Bone marrow (tissue), 2 donors: ENCODE results near the gene SASH1.

Source experiments
- DNase-seq, 2 donors: peaks; one replicate each; lab custom pipeline; 2025; lab: John Stamatoyannopoulos, UW

Gene SASH1

DNA sequence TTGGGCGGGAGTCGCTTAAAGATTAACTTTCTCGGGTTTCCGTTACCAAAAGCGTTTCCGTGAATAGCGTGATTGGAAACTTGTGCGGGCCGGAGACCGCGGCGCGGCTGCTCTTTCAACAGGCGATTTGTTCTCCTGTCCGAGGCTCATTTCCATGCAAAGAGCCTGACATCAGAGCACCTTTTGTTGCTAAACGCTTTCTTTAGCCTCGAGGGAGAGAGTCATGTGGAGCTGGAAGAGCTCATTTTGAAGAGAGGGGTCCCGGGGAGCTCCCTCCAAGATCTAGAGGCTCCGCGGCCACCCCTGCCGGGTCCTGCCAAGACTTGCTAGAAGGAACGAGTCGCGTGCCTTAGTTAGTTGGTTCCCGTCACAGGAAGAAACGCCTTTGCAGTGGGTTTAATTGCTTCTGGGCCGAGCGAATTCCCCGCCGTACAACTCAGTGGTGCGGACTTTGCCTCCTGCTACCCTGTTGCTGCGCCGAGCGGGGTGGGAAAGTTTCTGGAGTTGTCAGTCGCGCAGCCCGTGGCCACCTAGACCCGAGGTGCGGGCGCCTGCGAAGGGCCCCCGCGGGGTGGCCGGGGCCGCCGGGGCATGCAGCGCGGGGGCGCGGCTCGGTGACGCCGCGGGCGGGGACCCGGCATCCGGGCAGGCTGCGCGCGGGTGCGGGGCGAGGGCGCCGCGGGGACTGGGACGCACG lies at the start of gene SASH1:
Gene SASH1, plus strand, starts transcription at position 489 of the 697 bp plus-strand sequence. CDS start 230 bp downstream, outside the sequence.
- DNase-seq, result no peak

DNA sequence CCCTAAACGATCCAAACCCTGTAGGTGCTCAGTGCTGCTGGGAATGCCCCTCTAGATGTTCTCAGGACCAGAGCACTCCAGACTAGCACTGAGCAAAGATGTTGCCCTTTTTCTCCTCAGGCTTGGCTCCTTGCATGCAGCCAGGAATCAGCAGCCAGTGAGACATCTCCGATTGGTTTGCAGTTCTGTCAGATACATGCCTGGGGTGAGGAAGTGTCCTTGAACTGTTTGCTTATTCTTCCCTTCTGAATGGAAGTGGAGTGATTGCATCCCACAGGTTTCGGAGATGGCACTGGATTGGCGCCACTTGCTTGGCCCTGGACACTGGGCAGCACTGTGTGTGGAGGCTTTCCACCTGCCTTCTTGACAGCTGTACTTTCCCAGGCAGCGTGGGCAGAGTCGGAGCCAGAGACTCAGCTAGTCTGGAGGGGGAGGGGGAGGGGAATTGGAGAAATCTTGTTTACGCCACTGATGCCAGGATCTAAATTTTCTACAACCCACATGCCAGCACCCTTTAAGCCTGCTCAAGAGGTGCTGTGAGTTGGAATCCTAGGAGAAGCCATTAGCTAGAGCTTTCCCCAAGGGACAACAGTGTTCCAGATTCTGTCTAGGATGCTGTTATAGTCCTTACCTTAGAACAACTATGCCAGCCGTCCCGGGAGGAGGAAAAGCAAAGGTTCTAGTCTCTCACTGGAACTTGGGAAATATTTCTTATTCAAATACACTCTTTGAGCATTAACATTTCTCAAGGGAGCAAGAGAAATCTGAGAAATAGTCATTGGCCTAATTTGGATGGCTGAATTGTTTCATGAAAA lies 49.2 kb upstream of the SASH1 start:
- DNase-seq, result no peak

DNA sequence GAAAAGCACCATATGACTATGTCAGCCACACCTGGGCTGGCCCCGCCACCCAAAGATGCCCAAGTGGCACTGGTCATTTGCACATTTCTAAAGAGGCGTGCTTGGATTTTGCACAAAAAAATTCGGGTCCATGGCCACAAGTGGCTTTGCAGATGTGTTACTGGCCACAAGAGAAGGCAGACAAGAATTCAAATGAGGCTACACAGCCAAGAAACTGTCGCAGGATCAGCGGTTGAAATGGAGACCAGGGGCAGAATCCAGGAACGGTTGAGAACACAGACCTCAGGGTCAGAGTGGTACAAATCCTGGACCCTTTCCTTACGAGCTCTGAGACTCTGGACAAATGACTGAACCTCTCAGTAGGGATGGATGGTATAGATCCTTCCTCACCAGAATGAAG lies 48.6 kb upstream of the SASH1 start:
- no peak for DNase-seq

DNA sequence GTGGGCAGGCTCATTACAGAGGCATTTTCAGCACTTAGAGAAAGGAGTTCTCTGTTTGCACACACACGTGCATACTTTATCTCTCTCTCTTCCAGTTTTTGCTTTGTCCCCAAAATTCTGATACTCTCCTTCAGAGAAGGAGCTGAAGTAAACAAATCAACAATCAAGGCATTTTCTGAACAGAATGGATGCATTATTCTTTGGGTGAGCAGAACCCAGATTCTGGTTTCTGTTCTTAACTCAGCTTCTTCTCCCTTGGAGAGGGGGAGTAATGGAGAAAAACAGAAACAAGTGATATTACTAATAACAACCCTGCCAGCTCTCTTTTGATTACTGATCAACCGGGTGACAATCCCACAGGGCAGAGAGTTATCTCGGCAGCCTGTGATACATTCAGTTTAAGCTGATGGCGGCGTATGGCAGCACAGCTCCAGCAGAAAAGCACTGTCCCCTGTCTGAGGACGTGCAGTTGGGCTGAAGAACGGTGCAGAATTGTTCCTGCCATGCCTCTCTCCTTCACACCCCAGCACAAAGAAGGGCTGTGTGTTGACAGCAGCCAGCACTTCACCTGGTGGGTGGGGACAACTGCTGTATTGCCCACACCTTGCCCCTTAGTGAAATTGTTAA lies 47.3 kb upstream of the SASH1 start:
- no peak for DNase-seq

DNA sequence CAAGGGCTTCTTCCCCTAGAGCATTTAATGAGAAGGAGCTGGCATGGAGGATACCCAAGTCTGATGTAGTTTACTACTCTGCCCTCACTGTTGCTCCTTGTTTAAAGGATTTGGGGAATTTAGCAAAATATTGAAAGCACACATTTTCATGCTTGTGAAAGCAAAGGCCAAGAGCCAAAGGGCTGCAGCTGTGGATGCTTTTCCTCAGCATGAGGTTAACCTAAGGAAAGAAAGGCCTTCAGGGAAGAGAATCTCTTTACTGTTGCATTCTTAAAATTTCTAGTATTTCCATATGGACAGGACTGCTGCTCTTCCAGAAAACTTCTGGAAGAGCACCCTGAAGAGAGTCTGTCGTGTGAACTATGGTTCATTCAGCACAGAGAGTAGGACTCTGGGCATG lies 45.9 kb upstream of the SASH1 start:
- DNase-seq, result no peak

DNA sequence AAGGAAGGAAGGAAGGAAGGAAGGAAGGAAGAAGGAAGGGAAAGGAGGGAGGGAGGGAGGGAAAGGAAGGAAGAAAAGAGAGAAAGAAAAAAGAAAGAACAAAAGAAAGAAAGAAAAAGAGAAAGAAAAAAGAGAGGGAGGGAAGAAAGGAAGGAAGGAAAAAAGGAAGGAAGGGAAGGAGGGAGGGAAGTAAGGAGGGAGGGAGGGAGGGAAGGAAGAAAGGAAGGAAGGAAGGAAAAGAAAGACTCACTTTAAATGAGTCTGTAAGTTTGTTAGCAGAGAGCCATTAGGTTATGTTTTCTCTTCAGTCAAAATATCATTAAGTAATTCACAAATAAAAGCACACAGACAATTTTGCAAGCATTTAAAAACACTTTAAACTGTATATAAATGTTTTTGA lies 44.0 kb upstream of the SASH1 start:
- no peak for DNase-seq

DNA sequence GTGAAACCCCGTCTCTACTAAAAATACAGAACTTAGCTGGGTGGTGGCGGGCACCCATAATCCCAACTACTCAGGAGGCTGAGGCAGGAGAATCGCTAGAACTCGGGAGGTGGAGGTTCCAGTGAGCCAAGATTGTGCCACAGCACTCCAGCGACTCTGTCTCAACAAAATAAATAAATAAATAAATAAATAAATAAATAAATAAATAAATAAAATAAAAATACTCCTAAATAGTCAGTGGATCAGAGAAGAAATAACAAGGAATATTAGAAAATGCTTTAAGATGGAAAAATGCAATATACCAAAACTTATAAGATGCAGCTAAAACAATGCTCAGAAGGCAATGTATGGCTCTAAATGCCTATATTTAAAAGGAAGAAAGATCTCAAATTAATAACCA lies 39.0 kb upstream of the SASH1 start:
- DNase-seq, result no peak

DNA sequence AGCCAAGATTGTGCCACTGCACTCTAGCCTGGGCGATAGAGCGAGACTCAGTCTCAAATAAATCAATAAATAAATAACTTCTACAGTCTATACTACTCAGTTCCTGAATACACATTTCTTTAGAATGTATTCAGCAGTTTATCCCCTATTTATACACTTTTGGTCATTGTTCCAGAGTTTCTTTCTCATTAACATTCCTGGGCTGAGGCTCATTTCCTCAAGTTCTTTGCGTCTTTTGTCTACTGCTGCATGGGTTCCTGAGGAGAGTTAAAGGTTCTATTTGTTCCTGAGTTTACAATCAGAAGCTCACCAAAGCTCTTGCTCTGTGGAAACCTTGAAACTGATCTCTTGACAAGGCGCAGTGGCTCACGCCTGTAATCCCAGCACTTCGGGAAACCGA lies 37.7 kb upstream of the SASH1 start:
- no peak for DNase-seq

DNA sequence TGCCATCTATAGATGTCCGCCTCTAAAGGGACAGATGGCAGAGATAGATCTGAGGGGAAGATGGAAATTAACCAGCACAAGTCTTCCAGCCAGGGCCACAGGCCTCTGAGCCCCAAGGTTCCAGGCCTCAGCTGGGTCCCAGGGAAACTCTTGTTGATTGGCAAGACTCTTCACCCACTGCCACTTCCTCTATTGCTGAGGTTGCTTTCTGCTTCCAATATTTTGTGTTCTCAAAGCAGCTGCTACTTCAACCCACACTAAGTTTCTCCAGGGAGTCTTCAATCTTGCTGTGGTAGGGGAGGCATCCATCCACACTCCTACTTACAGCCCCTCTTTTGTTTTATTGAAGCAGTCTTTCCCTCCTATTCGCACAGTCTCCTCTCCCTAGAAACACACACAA lies 36.4 kb upstream of the SASH1 start:
- DNase-seq, result no peak

DNA sequence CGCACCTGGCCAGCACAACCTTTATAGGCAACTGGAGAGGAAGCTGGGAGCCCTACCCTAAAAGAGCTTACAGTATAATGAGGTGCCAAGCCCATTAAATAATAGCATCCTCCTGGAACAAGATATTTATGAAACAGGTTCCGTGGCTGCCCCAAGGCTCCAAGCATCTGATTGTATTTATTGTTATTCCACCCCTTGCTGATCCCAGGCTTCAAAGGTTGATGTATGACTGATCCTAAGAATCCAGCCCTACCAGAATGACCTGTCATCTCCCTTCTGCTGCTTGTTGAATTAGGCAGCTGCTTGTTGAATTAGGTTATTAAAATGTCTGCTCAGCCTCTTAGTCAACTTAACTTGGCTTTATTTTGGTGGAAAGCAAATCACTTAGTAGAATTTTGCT lies 35.2 kb upstream of the SASH1 start:
- DNase-seq, result no peak

DNA sequence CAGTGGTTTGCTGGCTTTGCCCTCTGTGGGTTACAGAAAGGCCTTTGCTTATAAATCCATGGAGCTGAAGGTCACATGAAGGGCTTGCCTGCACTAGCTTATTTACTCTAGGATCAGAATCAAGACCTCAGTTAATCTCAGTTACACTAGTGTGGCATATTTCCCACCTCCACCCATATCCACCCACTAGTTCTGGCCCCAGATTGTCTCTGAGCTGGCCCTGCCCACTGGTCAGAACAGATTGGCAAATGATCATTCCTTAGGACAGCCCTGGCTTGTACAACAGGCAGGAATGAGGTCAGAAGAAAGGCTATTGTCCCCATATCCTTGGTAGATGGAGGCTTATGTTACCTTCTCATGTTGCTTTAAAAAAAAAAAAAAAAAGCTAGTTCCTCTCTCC lies 33.3 kb upstream of the SASH1 start:
- DNase-seq, result no peak

DNA sequence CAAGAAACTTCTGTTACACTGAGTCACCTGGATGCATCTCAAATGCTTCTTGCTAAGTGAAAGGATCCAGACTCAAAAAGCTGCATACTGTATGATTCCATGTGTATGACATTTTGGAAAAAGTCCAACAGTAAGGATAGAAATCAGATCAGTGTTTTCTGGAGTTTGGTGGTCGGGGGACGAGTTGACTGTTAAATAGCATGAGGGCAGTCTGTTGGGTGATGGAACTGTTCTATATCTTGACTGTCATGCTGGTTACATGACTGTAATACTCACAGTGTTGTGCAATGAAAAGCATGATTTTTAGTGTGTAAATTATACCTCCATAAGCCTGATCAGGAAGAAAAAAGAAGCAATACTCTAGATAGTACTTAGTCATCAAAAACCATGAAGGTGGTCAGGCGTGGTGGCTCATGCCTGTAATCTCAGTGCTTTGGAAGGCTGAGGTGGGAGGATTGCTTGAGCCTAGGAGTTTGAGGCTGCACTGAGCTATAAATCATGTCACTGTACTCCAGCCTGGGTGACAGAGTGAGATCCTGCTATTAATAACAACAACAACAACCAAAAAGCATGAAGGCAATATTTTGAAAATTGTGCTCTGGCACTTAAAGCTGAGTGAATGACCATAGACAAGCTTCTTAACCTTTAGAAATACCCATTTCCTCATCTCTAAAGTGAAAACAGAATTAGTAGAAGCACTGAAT lies 30.5 kb upstream of the SASH1 start:
- no peak for DNase-seq

DNA sequence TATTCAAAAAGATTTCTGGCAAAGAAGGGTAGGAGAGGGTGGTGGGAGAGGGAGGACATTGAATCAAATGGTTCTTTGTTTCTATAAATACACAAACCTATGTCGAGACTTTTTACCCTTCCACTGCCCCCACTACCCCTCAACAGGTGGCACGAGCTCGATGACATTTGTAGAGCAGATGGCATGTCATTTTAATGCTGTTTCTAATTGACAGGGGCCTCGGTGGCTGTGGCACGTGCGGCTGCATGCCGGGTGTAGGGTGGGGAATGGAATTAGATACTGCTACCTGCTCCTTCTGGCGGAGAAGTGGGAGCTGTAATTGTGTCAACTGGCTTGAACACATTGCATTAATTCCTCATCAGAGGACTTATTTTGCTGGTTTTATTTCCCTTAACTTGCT lies 29.1 kb upstream of the SASH1 start:
- no peak for DNase-seq

DNA sequence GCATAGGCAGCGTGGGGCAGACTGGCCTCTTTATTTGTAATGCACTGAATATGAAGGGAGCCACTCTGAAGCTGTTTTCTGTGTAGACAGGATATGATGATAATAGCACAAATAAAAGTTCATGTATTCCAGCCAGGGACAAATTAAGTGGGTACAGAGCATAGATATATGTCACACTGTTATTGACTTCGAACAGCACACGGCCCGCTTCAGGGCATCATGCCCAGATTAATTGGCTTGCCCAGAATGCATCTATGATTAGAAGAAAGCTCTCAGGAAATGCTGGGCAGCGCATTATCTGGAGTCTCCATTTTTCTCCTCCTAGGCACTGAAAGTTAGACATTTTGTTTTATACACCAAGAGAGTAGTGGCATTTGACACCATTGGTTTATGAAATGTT lies 26.3 kb upstream of the SASH1 start:
- no peak for DNase-seq

DNA sequence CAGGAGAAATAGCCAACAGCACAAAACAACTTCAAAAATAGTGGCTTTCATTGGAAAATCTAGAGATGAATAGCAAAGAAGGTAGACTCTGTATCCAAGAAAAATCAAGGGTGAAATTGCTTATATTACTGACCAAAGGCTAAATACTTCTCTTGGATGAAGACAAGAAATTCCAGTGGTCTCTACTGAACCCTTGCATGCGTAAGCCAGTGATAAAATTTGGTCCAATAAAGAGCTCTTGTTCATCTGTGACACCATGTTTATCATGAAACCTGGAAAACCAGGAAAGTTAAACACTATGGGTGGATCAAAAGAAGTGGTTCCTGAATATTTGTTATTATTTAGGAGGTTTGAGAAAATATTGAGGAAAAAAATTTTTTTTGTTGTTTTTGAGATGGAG lies 25.6 kb upstream of the SASH1 start:
- no peak for DNase-seq

DNA sequence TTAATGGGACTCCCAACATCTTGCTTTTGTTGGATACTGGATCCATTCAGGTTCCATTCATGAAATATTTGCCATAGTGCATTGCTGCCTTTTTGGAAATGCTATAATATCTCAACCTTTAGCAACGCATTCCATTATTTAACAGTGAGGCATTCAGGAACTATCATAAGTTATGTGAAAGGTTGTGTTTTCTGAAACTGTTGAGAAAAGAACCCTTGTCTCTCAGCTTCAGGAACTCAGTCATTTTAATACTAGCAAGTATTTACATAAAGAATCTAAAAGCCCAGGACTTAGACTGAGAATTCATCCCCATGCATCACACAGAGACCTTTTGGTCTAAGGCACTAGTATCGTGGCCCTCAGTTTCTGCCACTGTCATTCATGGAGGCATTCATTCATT lies 24.9 kb upstream of the SASH1 start:
- DNase-seq, result no peak

DNA sequence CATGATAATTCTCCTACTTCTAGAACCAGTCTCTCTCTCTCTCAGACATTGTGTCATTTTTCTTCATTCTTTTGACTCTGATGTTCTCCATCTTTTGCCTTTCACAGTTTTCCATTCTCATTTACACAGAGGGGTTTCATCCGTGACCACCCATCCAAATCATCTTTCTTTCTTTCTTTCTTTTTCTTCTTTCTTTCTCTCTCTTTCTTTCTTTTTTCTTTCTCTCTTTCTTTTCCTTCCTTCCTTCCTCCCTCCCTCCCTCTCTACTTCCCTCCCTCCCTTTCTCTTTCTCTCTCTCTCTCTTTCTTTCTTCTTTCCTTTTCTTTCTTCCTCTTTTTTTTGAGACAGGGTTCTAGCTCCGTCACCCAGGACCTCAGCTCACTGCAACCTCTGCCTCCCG lies 19.9 kb upstream of the SASH1 start:
- no peak for DNase-seq

DNA sequence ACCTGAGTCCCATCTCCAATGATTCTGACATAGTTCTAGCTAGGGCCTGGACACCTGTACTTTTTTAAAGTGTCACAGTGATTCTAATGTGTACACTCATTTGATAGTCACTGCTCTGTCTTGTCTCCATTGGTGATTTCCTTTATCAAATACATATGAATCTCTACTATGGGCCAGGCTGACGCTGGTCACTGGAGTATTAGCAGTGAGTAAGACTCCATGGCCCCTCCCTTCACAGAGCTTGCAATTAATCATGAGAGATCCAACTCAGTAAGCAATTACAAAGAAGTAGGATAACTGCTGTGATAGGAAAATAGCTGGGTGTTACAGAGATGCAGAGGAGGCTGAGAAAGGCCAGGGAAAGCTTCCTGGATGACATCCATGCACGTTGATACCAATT lies 19.3 kb upstream of the SASH1 start:
- DNase-seq, result no peak

DNA sequence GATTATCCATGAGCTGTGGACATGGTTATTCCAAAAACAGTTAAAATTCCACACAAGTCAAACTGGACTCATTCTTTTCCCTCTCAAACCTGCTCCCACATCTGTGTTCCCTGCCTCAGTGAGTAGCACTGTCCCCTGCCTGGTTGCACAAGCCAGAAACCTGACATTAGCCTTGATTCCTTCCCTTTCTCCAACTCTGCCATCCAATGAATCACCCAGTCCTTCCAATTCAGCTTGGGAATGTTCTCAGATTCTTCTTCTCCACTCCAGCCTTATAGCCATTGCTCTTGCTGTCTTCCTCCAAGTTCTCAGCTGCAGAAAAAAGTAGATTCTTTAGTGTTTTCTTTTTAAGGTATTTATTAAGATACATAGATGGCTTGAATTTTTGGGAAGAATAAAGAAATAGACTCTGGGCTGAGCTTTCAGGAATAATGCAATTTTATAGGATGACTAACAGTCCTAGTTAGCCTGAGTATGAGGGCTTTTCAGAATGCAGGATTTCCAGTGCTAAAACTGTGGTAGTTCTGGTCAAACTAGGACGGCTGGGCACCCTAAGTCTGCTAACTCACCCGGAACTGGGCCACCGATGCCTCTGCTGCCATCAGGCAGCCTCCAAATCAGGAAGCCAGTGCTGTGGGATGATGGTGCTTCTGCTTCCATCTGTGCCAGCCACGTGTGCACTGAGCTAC lies 18.2 kb upstream of the SASH1 start:
- DNase-seq, result no peak

DNA sequence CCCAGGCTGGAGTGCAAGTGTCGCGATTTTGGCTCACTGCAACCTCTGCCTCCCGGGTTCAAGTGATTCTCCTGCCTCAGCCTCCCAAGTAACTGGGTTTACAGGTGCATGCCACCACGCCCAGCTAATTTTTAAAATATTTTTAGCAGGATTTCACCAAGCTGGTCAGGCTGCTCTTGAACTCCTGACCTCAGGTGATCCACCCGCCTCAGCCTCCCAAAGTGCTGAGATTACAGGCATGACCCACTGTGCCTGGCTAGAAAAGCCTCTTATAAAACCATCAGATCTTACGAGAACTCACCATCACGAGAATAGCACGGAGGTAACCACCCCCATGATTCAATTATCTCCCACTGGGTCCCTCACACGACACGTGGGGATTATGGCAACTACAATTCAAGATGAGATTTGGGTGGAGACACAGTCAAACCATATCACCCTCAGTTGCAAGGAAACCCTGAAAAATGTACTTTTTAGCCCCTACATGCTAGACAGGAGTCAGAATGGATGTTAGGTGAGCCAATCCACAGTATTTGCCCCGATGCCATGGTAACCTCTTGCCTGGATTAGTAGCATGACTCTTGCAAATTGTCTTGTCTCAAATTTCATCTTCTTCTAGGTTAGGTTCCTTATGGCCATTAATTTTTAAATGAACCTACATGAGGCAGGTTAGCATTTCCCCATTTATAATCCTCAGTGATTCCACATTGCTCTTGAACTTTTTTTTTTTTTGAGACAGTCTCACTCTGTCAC lies 17.1 kb upstream of the SASH1 start:
- DNase-seq, result no peak

DNA sequence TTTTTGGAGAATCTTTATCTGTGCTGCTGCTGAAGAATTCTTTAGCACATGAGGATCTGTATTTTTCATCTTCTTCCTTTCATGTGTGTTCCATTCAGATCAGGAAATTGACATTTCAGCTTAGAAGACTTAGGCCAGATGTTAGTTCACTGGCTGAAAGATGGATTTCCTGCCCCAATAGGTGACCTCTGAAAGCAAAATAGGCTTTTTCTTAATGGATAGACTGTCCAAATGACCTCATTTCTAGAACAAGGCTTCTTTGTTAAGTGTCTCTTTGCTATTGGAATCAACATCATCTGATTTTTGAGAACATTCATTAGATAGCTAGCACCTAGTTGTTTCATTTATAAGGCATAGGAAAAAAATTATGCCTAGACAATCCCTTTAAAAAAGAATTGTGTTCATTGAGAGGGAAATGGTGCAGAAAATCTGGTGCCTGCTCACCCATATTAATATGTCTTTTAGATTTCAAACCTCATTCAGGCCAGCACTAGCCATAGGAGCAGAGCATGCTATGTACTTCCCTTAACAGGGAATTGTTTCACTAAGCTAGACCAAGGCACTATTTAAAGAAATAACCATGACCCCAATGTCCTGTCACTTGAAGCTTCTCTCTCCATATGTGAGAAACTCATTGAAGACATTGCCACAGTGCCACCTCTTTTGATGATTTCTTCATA lies 13.6 kb upstream of the SASH1 start:
- no peak for DNase-seq
